HepG2 (cell line): Measurements from ENCODE around the gene USF2. TPM values are rescaled to one million over a fixed set of nuclear protein-coding genes. Genes with fewer than 3 reads are reported as not detected.

Experiments
- CBX5 ChIP-seq: sonication (generic); formaldehyde crosslinking; IDR thresholded peaks from 2 replicates; pipeline ENCODE4 v1.4.0; 2020; ENCODE audit warnings: missing genetic modification reagents, borderline replicate concordance
- DPF2 ChIP-seq: sonication (generic); formaldehyde crosslinking; IDR thresholded peaks from 2 replicates; pipeline ENCODE4 v1.4.0; 2020; ENCODE audit warnings: mild to moderate bottlenecking, low read depth, missing genetic modification reagents, borderline replicate concordance
- ETV5 ChIP-seq: IDR thresholded peaks from 2 replicates; pipeline ENCODE4 v1.6.1; 2018; ENCODE audit warnings: missing biosample characterization, missing genetic modification reagents, inconsistent platforms, borderline replicate concordance
- ETV6 ChIP-seq: sonication (generic); formaldehyde crosslinking; conservative IDR thresholded peaks from 2 replicates; pipeline ENCODE4 v1.4.0; 2020; ENCODE audit warnings: missing genetic modification reagents
- HMGA1 ChIP-seq: sonication (generic); formaldehyde crosslinking; conservative IDR thresholded peaks from 2 replicates; pipeline ENCODE4 v1.4.0; 2020; ENCODE audit warnings: missing genetic modification reagents
- NCOA2 ChIP-seq: sonication (generic); formaldehyde crosslinking; IDR thresholded peaks from 2 replicates; pipeline ENCODE4 v1.8.0; 2022; ENCODE audit warnings: inconsistent platforms
- NFKBIZ ChIP-seq: IDR thresholded peaks from 2 replicates; pipeline ENCODE4 v1.6.1; 2018; ENCODE audit warnings: missing genetic modification reagents, missing compliant biosample characterization
- PPARG ChIP-seq: conservative IDR thresholded peaks from 2 replicates; pipeline ENCODE4 v1.6.1; 2016; ENCODE audit warnings: missing biosample characterization, missing genetic modification reagents
- RCOR2 ChIP-seq: IDR thresholded peaks from 2 replicates; pipeline ENCODE4 v1.6.1; 2016; ENCODE audit warnings: missing biosample characterization, missing genetic modification reagents
- RFX1 ChIP-seq: fragments of 450-650 bp; IDR thresholded peaks from 2 replicates; pipeline ENCODE4 v1.6.1; 2017
- SAFB2 ChIP-seq: sonication (generic); formaldehyde crosslinking; IDR thresholded peaks from 2 replicates; pipeline ENCODE4 v1.5.1; 2020; ENCODE audit warnings: missing genetic modification reagents, low read depth, mild to moderate bottlenecking, borderline replicate concordance
- SMAD9 ChIP-seq: sonication (generic); formaldehyde crosslinking; IDR thresholded peaks from 2 replicates; pipeline ENCODE4 v1.5.1; 2020; ENCODE audit warnings: mild to moderate bottlenecking, missing genetic modification reagents
- SMARCC2 ChIP-seq: fragments of 450-650 bp; IDR thresholded peaks from 2 replicates; pipeline ENCODE4 v1.6.1; 2017; ENCODE audit warnings: antibody characterized with exemption, mild to moderate bottlenecking
- SMC3 ChIP-seq: IDR thresholded peaks from 2 replicates; pipeline ENCODE4 v1.6.1; 2011; ENCODE audit warnings: low read length, improper control_type of control experiment
- SOX5 ChIP-seq: IDR thresholded peaks from 2 replicates; pipeline ENCODE4 v1.6.1; 2016; ENCODE audit warnings: borderline replicate concordance
- SOX6 ChIP-seq, 2 experiments: fragments of 450-650 bp in 1 of 2; sonication (generic) in 1 of 2; formaldehyde crosslinking in 1 of 2; IDR thresholded peaks; 2 replicates each; pipeline versions ENCODE4 v1.4.0 to v1.6.1; 2017 to 2020; ENCODE audit warnings: antibody characterized with exemption in 1 of 2, mild to moderate bottlenecking in 1 of 2, missing genetic modification reagents in 1 of 2
- SP5 ChIP-seq: IDR thresholded peaks from 2 replicates; pipeline ENCODE4 v1.6.1; 2016; ENCODE audit warnings: low read depth, borderline replicate concordance
- SRY ChIP-seq: sonication (generic); formaldehyde crosslinking; IDR thresholded peaks from 2 replicates; pipeline ENCODE4 v1.8.0; 2022; ENCODE audit warnings: mild to moderate bottlenecking, missing genetic modification reagents
- U2AF1 ChIP-seq: fragments of 200-400 bp; formaldehyde crosslinking; optimal IDR thresholded peaks from 2 replicates; pipeline ENCODE3; 2017; ENCODE audit warnings: mild to moderate bottlenecking, low read depth, low read length
- XBP1 ChIP-seq: sonication (generic); formaldehyde crosslinking; IDR thresholded peaks from 2 replicates; pipeline ENCODE4 v1.5.0; 2020; ENCODE audit warnings: missing genetic modification reagents
- ZBTB20 ChIP-seq: sonication (generic); formaldehyde crosslinking; IDR thresholded peaks from 2 replicates; pipeline ENCODE4 v1.8.1; 2023; ENCODE audit warnings: missing genetic modification reagents, low read depth, mild to moderate bottlenecking, borderline replicate concordance
- ZBTB3 ChIP-seq: sonication (generic); formaldehyde crosslinking; IDR thresholded peaks from 2 replicates; pipeline ENCODE4 v1.4.0; 2020; ENCODE audit warnings: low read depth, mild to moderate bottlenecking, moderate library complexity, missing genetic modification reagents, borderline replicate concordance
- ZBTB38 ChIP-seq: sonication (generic); formaldehyde crosslinking; IDR thresholded peaks from 2 replicates; pipeline ENCODE4 v1.5.1; 2020; ENCODE audit warnings: mild to moderate bottlenecking, missing genetic modification reagents
- ZNF10 ChIP-seq: sonication (generic); formaldehyde crosslinking; IDR thresholded peaks from 2 replicates; pipeline ENCODE4 v1.4.0; 2020; ENCODE audit warnings: mild to moderate bottlenecking, low read depth, missing genetic modification reagents, borderline replicate concordance
- ZNF280D ChIP-seq: sonication (generic); formaldehyde crosslinking; IDR thresholded peaks from 2 replicates; pipeline ENCODE4 v1.5.1; 2020; ENCODE audit warnings: mild to moderate bottlenecking, missing genetic modification reagents
- ZNF350 ChIP-seq: sonication (generic); formaldehyde crosslinking; IDR thresholded peaks from 2 replicates; pipeline ENCODE4 v1.4.0; 2020; ENCODE audit warnings: mild to moderate bottlenecking, low read depth, missing genetic modification reagents, borderline replicate concordance
- ZNF383 ChIP-seq: sonication (generic); formaldehyde crosslinking; IDR thresholded peaks from 2 replicates; pipeline ENCODE4 v1.4.0; 2020; ENCODE audit warnings: missing genetic modification reagents, mild to moderate bottlenecking, borderline replicate concordance
- ZNF496 ChIP-seq: sonication (generic); formaldehyde crosslinking; IDR thresholded peaks from 2 replicates; pipeline ENCODE4 v1.8.1; 2023; ENCODE audit warnings: mild to moderate bottlenecking, moderate library complexity, missing genetic modification reagents; ENCODE audit not compliant: insufficient replicate concordance
- ZNF510 ChIP-seq: sonication (generic); formaldehyde crosslinking; IDR thresholded peaks from 2 replicates; pipeline ENCODE4 v1.4.0; 2020; ENCODE audit warnings: low read depth, mild to moderate bottlenecking, missing genetic modification reagents
- ZNF589 ChIP-seq: sonication (generic); formaldehyde crosslinking; conservative IDR thresholded peaks from 2 replicates; pipeline ENCODE4 v1.8.0; 2022; ENCODE audit warnings: mild to moderate bottlenecking, moderate library complexity, missing genetic modification reagents
- polyA plus RNA-seq, 8 experiments: library from polyadenylated mRNA; depleted of rRNA in 3 of 8; stranded (reverse) in 7 of 8; unstranded in 1 of 8; fragments of >200 nt; fragmentation: Illumina TruSeq in 4 of 8; extraction: Trizol in 4 of 8; gene quantifications; 2 replicates each; pipeline versions ENCODE4 v1.2.1 to v1.2.3, GENCODE V29; 2011 to 2016; ENCODE audit warnings: low read depth in 4 of 8, missing spikeins in 1 of 8, mixed read lengths in 1 of 8; ENCODE audit not compliant: insufficient read depth in 1 of 8
- total RNA-seq, 5 experiments: library from RNA; depleted of rRNA; stranded (reverse); fragments of >200 nt; fragmentation: Illumina TruSeq; extraction: Trizol; gene quantifications; 2 replicates each; pipeline ENCODE4 v1.2.3, GENCODE V29; 2016; ENCODE audit warnings: low read depth in 1 of 5

The USF2 gene
- total and polyA plus RNA-seq, 2 of the 13 experiments (the other 11 are each of a cell fraction or from before 2014, with no cell fraction given) = 54.9 to 106 TPM

GRCh38 chr19:35318679-35319448 is 50.1 kb downstream of the USF2 start (continued):
- TF ChIP-seq SOX6 (IDR thresholded peaks at IDR 0.05) (no peak), SOX6 (CRISPR knock-in tag; IDR thresholded peaks at IDR 0.05) (peak; percentile 25; the same call in 1 of the 2 replicates), PPARG (no peak), ZNF510 (no peak), ZNF10 (CRISPR knock-in tag) (no peak), SMAD9 (CRISPR knock-in tag) (no peak), SMC3 (no peak), SAFB2 (CRISPR knock-in tag) (no peak), HMGA1 (CRISPR knock-in tag) (no peak), U2AF1 (no peak), SP5 (CRISPR knock-in tag) (peak; percentile 75; the same call in 1 of the 2 replicates), ZNF496 (CRISPR knock-in tag) (no peak), RCOR2 (no peak), ZNF350 (CRISPR knock-in tag) (no peak), NCOA2 (CRISPR knock-in tag) (peak; percentile 22; the same call in 1 of the 2 replicates), ZBTB38 (CRISPR knock-in tag) (no peak), ZNF280D (no peak), ZBTB3 (CRISPR knock-in tag) (no peak), ZNF589 (CRISPR knock-in tag) (no peak), ZBTB20 (CRISPR knock-in tag) (no peak), DPF2 (CRISPR knock-in tag) (no peak), CBX5 (CRISPR knock-in tag) (peak; percentile 39; the same call in 1 of the 2 replicates), SMARCC2 (no peak), XBP1 (no peak), RFX1 (no peak), NFKBIZ (no peak), ZNF383 (no peak), ETV6 (CRISPR knock-in tag) (no peak), ETV5 (CRISPR knock-in tag) (peak; percentile 65; the same call in 1 of the 2 replicates), SOX5 (CRISPR knock-in tag) (peak; percentile 60; the same call in 1 of the 2 replicates), SRY (CRISPR knock-in tag) (no peak)
